Gastroesophageal sphincter (tissue), 3 donors: ENCODE measurements around the gene TMEM217.

Experiments
- POLR2A ChIP-seq, 2 donors: fragments of 450-650 bp; IDR thresholded peaks; one replicate each; pipeline ENCODE4 v1.6.1; 2017; ENCODE audit warnings: antibody characterized with exemption in 2 of 2, mild to moderate bottlenecking in 2 of 2, moderate library complexity in 1 of 2
- TF ChIP-seq, protein P1 (sequence below), 4 experiments: fragments of 200-600 bp in 2 of 4; fragments of 450-650 bp in 2 of 4; sonication (generic) in 1 of 4; IDR thresholded peaks; one replicate each; pipeline ENCODE4 v1.5.1; 2017 to 2019; ENCODE audit warnings: antibody characterized with exemption in 4 of 4, mild to moderate bottlenecking in 2 of 4, moderate library complexity in 2 of 4

DNA sequence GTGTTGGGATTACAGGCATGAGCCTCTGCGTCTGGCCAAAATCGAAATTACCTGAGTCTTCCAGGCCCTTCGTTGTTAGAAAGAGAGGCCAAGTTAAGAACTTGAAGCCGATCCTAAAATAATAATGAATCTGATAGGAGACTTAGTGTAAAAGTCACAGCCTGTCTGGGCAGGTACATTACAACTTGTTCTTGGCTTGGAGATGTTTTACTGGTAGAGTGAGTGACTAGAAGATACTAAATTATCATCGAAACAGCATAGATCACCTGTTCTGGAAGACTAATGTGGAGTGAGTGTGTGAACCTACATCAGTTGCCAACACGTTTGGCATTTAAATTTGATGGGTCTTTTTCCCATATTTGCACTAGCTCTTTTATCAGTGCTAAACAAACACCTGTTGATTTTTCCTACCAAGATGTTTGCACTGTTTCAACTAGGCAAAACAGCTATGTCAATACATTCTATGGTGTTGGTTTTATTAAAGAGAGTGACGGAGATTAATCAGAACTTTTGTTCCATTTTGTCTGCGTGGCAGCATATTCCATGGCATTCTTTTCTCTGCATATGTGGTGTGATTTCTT lies 4.6 kb upstream of the TMEM217 start:
- TF ChIP-seq, protein P1, sequence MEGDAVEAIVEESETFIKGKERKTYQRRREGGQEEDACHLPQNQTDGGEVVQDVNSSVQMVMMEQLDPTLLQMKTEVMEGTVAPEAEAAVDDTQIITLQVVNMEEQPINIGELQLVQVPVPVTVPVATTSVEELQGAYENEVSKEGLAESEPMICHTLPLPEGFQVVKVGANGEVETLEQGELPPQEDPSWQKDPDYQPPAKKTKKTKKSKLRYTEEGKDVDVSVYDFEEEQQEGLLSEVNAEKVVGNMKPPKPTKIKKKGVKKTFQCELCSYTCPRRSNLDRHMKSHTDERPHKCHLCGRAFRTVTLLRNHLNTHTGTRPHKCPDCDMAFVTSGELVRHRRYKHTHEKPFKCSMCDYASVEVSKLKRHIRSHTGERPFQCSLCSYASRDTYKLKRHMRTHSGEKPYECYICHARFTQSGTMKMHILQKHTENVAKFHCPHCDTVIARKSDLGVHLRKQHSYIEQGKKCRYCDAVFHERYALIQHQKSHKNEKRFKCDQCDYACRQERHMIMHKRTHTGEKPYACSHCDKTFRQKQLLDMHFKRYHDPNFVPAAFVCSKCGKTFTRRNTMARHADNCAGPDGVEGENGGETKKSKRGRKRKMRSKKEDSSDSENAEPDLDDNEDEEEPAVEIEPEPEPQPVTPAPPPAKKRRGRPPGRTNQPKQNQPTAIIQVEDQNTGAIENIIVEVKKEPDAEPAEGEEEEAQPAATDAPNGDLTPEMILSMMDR (IDR thresholded peaks at IDR 0.05): no peak
- no peak for TF ChIP-seq POLR2A (IDR thresholded peaks at IDR 0.05)
